Spleen (tissue), 7 donors: ENCODE data around the gene ZNF169.

ENCODE experiments used
- CTCF ChIP-seq, 11 experiments: fragments of 200-600 bp in 7 of 11; fragments of 450-650 bp in 4 of 11; sonication (generic) in 4 of 11; IDR thresholded peaks in 8 of 11; conservative IDR thresholded peaks in 3 of 11; 1 replicate in 7 of 11; 2 replicates in 4 of 11; pipeline versions ENCODE4 v1.4.0 to v1.8.0; 2016 to 2021; ENCODE audit warnings: antibody characterized with exemption in 11 of 11, inconsistent platforms in 4 of 11, mild to moderate bottlenecking in 1 of 11
- POLR2A ChIP-seq, 3 donors: fragments of 450-650 bp; IDR thresholded peaks; one replicate each; pipeline ENCODE4 v1.5.1; 2017; ENCODE audit warnings: antibody characterized with exemption in 3 of 3, mild to moderate bottlenecking in 1 of 3
- POLR2AphosphoS5 ChIP-seq, 3 donors: sonication (generic); formaldehyde crosslinking; IDR thresholded peaks; one replicate each; pipeline ENCODE4 v1.5.1; 2017; ENCODE audit warnings: antibody characterized with exemption in 3 of 3
- donor health status: DM: no; HTN: no; CAD: no; lungs with moderate emphysema.
- donor health status: DM: no; HTN: no; CAD: no.
- donor health status: DM: no; HTN: no; CAD: no.

DNA sequence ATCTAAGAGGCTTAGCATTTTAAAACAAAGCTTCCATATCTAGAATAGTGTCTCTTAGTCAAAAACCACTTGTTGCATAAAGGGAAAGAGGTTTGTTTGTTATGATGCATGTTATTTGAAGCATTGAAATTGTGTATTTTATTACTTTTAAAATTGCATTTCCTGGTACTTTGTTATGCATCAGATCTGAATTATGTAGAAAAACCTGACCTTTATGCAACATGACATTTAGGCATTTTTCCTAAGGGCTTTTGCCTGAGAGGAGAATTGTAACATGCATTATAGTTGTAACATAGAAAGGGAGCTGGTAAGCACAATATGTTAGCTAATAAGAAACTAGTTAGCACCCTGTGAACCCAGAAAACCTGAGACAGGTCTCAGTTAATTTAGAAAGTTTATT is 22.0 kb downstream of the ZNF169 start:
- TF ChIP-seq POLR2A (IDR thresholded peaks at IDR 0.05), result no peak
- no peak for TF ChIP-seq CTCF (IDR thresholded peaks at IDR 0.05 in 8 of 11, conservative IDR thresholded peaks at IDR 0.05 in 3 of 11)
- no peak for TF ChIP-seq POLR2AphosphoS5 (IDR thresholded peaks at IDR 0.05)
